ENCODE results near the gene ATP8A2.
A peak's percentile ranks its signal among the peaks of the same experiment; 100 is the strongest.
"Not testable (repeated sequence)": the region's sequence is repeated elsewhere in the genome, so short reads cannot be mapped to it uniquely, and the experiment has no call there.

Gene ATP8A2

GRCh38 chr13:25503856-25504255 lies 132.1 kb downstream of the ATP8A2 start:
- Mint-ChIP-seq H3K9me3 (no peaks in the 10 kb centered on the region), H3K27ac (no peak overlapping the region), H3K4me1 (ENCODE audit: low read depth) (no peaks in the 10 kb centered on the region), H3K4me3 (no peak overlapping the region), H3K27me3 (peaks cover 34% of the 10 kb centered on the region), H3K36me3 (ENCODE audit: low read depth) (no peaks in the 10 kb centered on the region)
- DNase-seq, result no peak

GRCh38 chr13:25507841-25508240 lies 136.1 kb downstream of the ATP8A2 start:
- Mint-ChIP-seq H3K27ac (no peak overlapping the region), H3K9me3 (peaks cover 4% of the 10 kb centered on the region), H3K4me1 (ENCODE audit: low read depth) (no peaks in the 10 kb centered on the region), H3K27me3 (peaks cover 19% of the 10 kb centered on the region), H3K36me3 (ENCODE audit: low read depth) (no peaks in the 10 kb centered on the region), H3K4me3 (no peak overlapping the region)
- DNase-seq, result no peak

- not testable (repeated sequence) for H3K9me3 Mint-ChIP-seq; H3K27me3 Mint-ChIP-seq; H3K36me3 Mint-ChIP-seq (ENCODE audit: low read depth); H3K27ac Mint-ChIP-seq; H3K4me1 Mint-ChIP-seq (ENCODE audit: low read depth); DNase-seq; H3K4me3 Mint-ChIP-seq
Measured at GRCh38 chr13:25513060-25513459, 141.3 kb downstream of the ATP8A2 start.

GRCh38 chr13:25518441-25518840 lies 146.7 kb downstream of the ATP8A2 start:
- H3K9me3 Mint-ChIP-seq, result peaks cover 1% of the 10 kb centered on the region
- H3K4me1 Mint-ChIP-seq (ENCODE audit: low read depth), result no peaks in the 10 kb centered on the region
- no peak for DNase-seq
- no peaks in the 10 kb centered on the region for H3K36me3 Mint-ChIP-seq (ENCODE audit: low read depth)
- H3K4me3 Mint-ChIP-seq, result no peak overlapping the region
- H3K27me3 Mint-ChIP-seq, result peaks cover 11% of the 10 kb centered on the region
- H3K27ac Mint-ChIP-seq, result no peak overlapping the region

- Mint-ChIP-seq H3K9me3 (peaks cover 29% of the 10 kb centered on the region), H3K4me3 (no peak overlapping the region), H3K27ac (no peak overlapping the region), H3K36me3 (ENCODE audit: low read depth) (no peaks in the 10 kb centered on the region), H3K4me1 (ENCODE audit: low read depth) (no peaks in the 10 kb centered on the region), H3K27me3 (peaks cover 23% of the 10 kb centered on the region)
- DNase-seq, result no peak
Measured at GRCh38 chr13:25525884-25526283, 154.1 kb downstream of the ATP8A2 start.

GRCh38 chr13:25528266-25528665 lies 156.5 kb downstream of the ATP8A2 start:
- no peak overlapping the region for H3K4me3 Mint-ChIP-seq
- no peak for DNase-seq

GRCh38 chr13:25529425-25529824 lies 157.7 kb downstream of the ATP8A2 start:
- peaks cover 24% of the 10 kb centered on the region for H3K9me3 Mint-ChIP-seq
- H3K27ac Mint-ChIP-seq, result no peak overlapping the region
- H3K36me3 Mint-ChIP-seq (ENCODE audit: low read depth), result no peaks in the 10 kb centered on the region
- no peak overlapping the region for H3K4me3 Mint-ChIP-seq
- DNase-seq, result no peak
- no peaks in the 10 kb centered on the region for H3K4me1 Mint-ChIP-seq (ENCODE audit: low read depth)
- peaks cover 19% of the 10 kb centered on the region for H3K27me3 Mint-ChIP-seq

More at GRCh38 chr13:25528266-25528665, 156.5 kb downstream of the ATP8A2 start:
- H3K9me3 Mint-ChIP-seq, result peaks cover 29% of the 10 kb centered on the region
- H3K36me3 Mint-ChIP-seq (ENCODE audit: low read depth), result no peaks in the 10 kb centered on the region
- no peaks in the 10 kb centered on the region for H3K4me1 Mint-ChIP-seq (ENCODE audit: low read depth)
- H3K27ac Mint-ChIP-seq, result no peak overlapping the region
- H3K27me3 Mint-ChIP-seq, result peaks cover 20% of the 10 kb centered on the region

- Mint-ChIP-seq H3K9me3 (no peaks in the 10 kb centered on the region), H3K4me3 (no peak overlapping the region), H3K4me1 (ENCODE audit: low read depth) (no peaks in the 10 kb centered on the region), H3K36me3 (ENCODE audit: low read depth) (no peaks in the 10 kb centered on the region), H3K27me3 (peaks cover 12% of the 10 kb centered on the region), H3K27ac (no peak overlapping the region)
- no peak for DNase-seq
Measured at GRCh38 chr13:25538276-25538675, 166.5 kb downstream of the ATP8A2 start.

GRCh38 chr13:25541434-25542123 lies 169.8 kb downstream of the ATP8A2 start:
- peaks cover 4% of the 10 kb centered on the region for H3K27me3 Mint-ChIP-seq
- no peaks in the 10 kb centered on the region for H3K36me3 Mint-ChIP-seq (ENCODE audit: low read depth)
- H3K27ac Mint-ChIP-seq, result no peak overlapping the region
- H3K4me1 Mint-ChIP-seq (ENCODE audit: low read depth), result no peaks in the 10 kb centered on the region
- H3K4me3 Mint-ChIP-seq, result no peak overlapping the region
- no peaks in the 10 kb centered on the region for H3K9me3 Mint-ChIP-seq
- DNase-seq, result no peak

- not testable (repeated sequence) for H3K9me3 Mint-ChIP-seq; H3K36me3 Mint-ChIP-seq (ENCODE audit: low read depth); H3K4me3 Mint-ChIP-seq; DNase-seq; H3K4me1 Mint-ChIP-seq (ENCODE audit: low read depth); H3K27ac Mint-ChIP-seq
- peaks cover 10% of the 10 kb centered on the region for H3K27me3 Mint-ChIP-seq
Measured at GRCh38 chr13:25548991-25549390, 177.2 kb downstream of the ATP8A2 start.

GRCh38 chr13:25561812-25562211 lies 190.0 kb downstream of the ATP8A2 start:
- H3K9me3 Mint-ChIP-seq, result no peaks in the 10 kb centered on the region
- H3K4me3 Mint-ChIP-seq, result no peak overlapping the region
- H3K4me1 Mint-ChIP-seq (ENCODE audit: low read depth), result no peaks in the 10 kb centered on the region
- no peak for DNase-seq
- peaks cover 37% of the 10 kb centered on the region for H3K27me3 Mint-ChIP-seq
- no peak overlapping the region for H3K27ac Mint-ChIP-seq
- H3K36me3 Mint-ChIP-seq (ENCODE audit: low read depth), result no peaks in the 10 kb centered on the region

- DNase-seq, result no peak
- H3K9me3 Mint-ChIP-seq, result no peaks in the 10 kb centered on the region
- no peaks in the 10 kb centered on the region for H3K36me3 Mint-ChIP-seq (ENCODE audit: low read depth)
- no peaks in the 10 kb centered on the region for H3K4me1 Mint-ChIP-seq (ENCODE audit: low read depth)
- no peak overlapping the region for H3K27ac Mint-ChIP-seq
- H3K27me3 Mint-ChIP-seq, result peaks cover 55% of the 10 kb centered on the region
- H3K4me3 Mint-ChIP-seq, result no peak overlapping the region
Measured at GRCh38 chr13:25570185-25570584, 198.4 kb downstream of the ATP8A2 start.

- H3K27ac Mint-ChIP-seq, result no peak overlapping the region
- no peak for DNase-seq
- no peaks in the 10 kb centered on the region for H3K36me3 Mint-ChIP-seq (ENCODE audit: low read depth)
- H3K27me3 Mint-ChIP-seq, result peaks cover 51% of the 10 kb centered on the region
- no peak overlapping the region for H3K4me3 Mint-ChIP-seq
- H3K9me3 Mint-ChIP-seq, result no peaks in the 10 kb centered on the region
- no peaks in the 10 kb centered on the region for H3K4me1 Mint-ChIP-seq (ENCODE audit: low read depth)
Measured at GRCh38 chr13:25571237-25571636, 199.5 kb downstream of the ATP8A2 start.

GRCh38 chr13:25572171-25572570 lies 200.4 kb downstream of the ATP8A2 start:
- not testable (repeated sequence) for DNase-seq; H3K36me3 Mint-ChIP-seq (ENCODE audit: low read depth); H3K27ac Mint-ChIP-seq; H3K9me3 Mint-ChIP-seq; H3K4me3 Mint-ChIP-seq; H3K4me1 Mint-ChIP-seq (ENCODE audit: low read depth)
- H3K27me3 Mint-ChIP-seq, result peaks cover 51% of the 10 kb centered on the region

GRCh38 chr13:25574437-25575411 lies 202.9 kb downstream of the ATP8A2 start:
- no peak overlapping the region for H3K27ac Mint-ChIP-seq
- no peaks in the 10 kb centered on the region for H3K9me3 Mint-ChIP-seq
- peak; percentile 73 for DNase-seq
- H3K4me3 Mint-ChIP-seq, result no peak overlapping the region
- peaks cover 44% of the 10 kb centered on the region for H3K27me3 Mint-ChIP-seq
- H3K4me1 Mint-ChIP-seq (ENCODE audit: low read depth), result no peaks in the 10 kb centered on the region
- H3K36me3 Mint-ChIP-seq (ENCODE audit: low read depth), result no peaks in the 10 kb centered on the region

Data from activated T-cell treated with anti-CD3 and anti-CD28 coated beads, Interleukin-2, amount 50 U/mL, for 24 hours (primary cell).